ENCODE data around the gene ZFTA.

DNA sequence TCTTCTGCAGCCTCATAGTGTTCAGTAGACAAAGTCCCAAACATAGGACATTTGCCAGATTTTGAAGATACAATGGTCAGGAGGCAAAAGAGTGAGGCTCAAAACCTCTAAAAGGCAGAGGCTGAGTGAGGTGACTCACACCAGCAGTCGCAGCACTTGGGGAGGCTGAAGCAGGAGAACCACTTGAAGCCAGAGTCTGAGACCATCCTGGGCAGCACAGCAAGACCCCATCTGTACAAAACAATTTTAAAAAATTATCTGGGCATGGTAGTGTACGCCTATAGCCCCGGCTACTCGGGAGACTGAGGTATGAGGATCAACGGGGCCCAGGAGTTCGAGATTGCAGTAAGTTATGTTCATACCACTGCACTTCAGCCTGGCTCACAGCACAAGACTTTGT lies 14.2 kb upstream of the ZFTA start:
- TF ChIP-seq, protein P1, sequence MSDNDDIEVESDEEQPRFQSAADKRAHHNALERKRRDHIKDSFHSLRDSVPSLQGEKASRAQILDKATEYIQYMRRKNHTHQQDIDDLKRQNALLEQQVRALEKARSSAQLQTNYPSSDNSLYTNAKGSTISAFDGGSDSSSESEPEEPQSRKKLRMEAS (IDR thresholded peaks at IDR 0.05) = no peak
- no peak for TF ChIP-seq REST (IDR thresholded peaks at IDR 0.05)
- no peak for TF ChIP-seq YY1 (IDR thresholded peaks at IDR 0.05)
- TF ChIP-seq RAD21 (IDR thresholded peaks at IDR 0.05) = no peak
- no peak for TF ChIP-seq SP1 (IDR thresholded peaks at IDR 0.05)
- no peak for TF ChIP-seq CTCF (IDR thresholded peaks at IDR 0.05; ENCODE audit: low read depth, low read length, missing input control)
